ENCODE measurements around the gene CHKB. TPM values are rescaled to one million over a fixed set of nuclear protein-coding genes. Genes with fewer than 3 reads are reported as not detected.

The CHKB gene
- total RNA-seq, 4 donors from 2014 or later: 47.0 to 71.3 (median 66.4) TPM

DNA sequence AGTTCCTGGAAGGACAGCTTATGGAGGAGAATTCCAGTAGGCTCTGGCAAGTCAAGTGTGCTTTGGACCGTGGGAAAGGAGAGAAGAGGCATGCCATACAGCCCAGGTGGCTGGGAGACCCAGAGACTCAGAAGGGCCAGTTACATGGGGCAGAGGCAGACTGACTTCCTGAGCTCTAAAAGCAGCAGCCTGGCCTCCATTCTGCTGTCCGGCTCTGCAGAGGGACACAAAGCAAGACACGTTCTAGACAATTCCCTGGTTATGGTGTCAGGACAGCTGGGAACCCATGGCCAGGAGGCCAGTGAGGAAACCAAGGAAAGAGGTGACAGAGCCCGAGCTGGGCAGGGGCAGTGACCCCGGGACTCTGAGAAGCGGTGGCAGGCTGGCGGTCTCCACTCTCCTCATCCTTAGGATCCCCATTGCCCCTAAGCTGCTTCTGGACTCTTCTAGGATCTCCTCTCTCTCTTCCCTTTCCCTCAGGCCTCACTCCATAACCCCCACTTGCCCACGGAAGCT is 7.2 kb downstream of the CHKB start:
- no peak for DNase-seq (ENCODE audit: low spot score in 2 of 2)
- TF ChIP-seq, protein P1, sequence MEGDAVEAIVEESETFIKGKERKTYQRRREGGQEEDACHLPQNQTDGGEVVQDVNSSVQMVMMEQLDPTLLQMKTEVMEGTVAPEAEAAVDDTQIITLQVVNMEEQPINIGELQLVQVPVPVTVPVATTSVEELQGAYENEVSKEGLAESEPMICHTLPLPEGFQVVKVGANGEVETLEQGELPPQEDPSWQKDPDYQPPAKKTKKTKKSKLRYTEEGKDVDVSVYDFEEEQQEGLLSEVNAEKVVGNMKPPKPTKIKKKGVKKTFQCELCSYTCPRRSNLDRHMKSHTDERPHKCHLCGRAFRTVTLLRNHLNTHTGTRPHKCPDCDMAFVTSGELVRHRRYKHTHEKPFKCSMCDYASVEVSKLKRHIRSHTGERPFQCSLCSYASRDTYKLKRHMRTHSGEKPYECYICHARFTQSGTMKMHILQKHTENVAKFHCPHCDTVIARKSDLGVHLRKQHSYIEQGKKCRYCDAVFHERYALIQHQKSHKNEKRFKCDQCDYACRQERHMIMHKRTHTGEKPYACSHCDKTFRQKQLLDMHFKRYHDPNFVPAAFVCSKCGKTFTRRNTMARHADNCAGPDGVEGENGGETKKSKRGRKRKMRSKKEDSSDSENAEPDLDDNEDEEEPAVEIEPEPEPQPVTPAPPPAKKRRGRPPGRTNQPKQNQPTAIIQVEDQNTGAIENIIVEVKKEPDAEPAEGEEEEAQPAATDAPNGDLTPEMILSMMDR (IDR thresholded peaks at IDR 0.05): no peak
- no peak for TF ChIP-seq POLR2A (IDR thresholded peaks at IDR 0.05)
- WGBS, 2 donors: 87 to 90% methylated on average over 8 of the region's 8 CpGs
- intact Hi-C loops (cut with DNase I; ENCODE audit: low total_unique reads): no loop called here
- H3K4me3 ChIP-seq (ENCODE audit: low read depth, poor library complexity, severe bottlenecking): no peak overlapping the region

DNA sequence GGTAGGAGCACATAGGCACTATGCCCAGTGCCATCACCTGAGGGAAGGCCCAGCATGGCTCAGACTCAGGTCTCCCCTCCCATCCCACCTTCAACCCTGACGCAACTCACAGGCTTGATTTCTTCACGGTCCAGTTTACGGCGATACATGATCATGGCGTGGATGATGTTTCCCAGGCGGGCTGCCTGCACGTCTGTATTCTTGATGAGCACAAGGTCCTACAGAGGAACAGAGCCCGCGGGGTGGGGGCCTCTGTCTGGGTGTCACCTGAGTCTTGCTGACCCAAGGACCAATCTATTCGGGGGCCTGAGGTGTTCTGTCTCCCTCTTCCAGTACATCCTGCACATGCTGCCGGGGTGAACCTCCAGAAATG is 8.3 kb downstream of the CHKB start:
- WGBS, 2 donors: 92 to 97% methylated on average over 11 of the region's 11 CpGs
- H3K4me3 ChIP-seq (ENCODE audit: low read depth, poor library complexity, severe bottlenecking): no peak overlapping the region
- no peak for DNase-seq (ENCODE audit: low spot score in 2 of 2)
- intact Hi-C loops (cut with DNase I; ENCODE audit: low total_unique reads): no loop called here
- TF ChIP-seq, protein P1 (IDR thresholded peaks at IDR 0.05): no peak
- TF ChIP-seq POLR2A (IDR thresholded peaks at IDR 0.05): no peak

DNA sequence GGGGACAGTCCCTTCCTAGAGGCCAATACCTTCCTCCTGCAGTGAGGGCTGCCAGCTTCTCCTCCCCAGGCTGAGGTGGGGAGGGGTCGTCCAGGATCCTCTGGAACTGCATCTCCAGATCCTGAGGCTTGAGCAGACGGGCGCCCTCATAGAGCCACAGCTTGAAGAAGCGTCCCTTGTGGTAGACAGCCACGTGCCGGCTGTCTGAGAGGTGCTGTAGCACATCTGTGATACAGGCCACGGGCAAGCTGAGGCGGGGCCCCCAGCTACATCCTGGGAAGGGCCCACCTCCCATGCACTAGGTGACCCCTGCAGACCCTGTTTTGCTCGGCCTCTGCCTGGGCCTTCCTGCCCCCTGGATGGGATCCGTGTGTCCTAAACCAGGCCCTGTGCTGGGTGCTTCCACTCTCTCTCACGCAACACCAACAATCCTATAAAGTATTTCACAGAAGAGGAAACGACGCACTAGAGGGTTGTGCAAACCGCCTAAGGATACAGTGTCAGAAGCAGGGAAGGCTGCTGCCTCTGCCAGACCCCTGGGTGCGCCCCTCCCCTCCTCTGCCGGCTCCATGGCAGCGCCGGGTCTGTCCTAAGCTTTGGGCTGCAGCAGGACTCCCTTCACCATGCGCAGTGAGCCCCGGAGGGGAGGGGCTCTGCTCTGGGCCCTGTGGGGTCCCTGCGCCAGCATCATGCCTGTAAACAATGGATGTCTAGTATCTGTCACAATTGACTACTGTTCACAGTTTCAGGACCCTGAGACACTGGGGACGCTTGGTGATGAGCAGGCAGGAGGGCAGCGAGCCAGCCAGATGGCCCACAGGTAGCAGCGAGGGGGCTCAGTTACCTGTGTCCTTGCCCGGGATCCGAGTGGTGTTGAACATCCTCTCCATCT is 8.9 kb downstream of the CHKB start:
- 89 to 93% methylated on average over 25 to 26 of the region's 26 CpGs for WGBS, 2 donors
- intact Hi-C loops (cut with DNase I; ENCODE audit: low total_unique reads): no loop called here
- TF ChIP-seq POLR2A (IDR thresholded peaks at IDR 0.05): no peak
- TF ChIP-seq, protein P1 (IDR thresholded peaks at IDR 0.05): no peak
- no peak overlapping the region for H3K4me3 ChIP-seq (ENCODE audit: low read depth, poor library complexity, severe bottlenecking)
- no peak for DNase-seq (ENCODE audit: low spot score in 2 of 2)

DNA sequence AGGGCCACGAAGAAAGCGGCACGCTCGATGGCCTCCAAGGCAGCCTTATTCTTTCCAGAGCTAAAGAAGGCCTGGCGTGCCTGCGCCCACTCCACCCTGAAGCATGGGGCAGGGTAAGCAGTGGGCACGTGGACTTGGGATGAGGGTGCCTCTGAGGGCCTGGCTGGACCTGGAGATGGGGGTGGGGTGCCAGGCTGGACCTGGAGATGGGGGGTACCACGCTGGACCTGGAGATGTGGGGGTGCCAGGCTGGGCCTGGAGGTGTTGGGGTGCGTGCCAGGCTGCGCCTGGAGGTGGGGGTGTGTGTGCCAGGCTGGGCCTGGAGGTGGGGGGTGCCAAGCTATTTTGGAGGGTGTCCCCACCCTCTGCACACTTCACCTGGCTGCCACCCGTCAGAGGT is 9.7 kb downstream of the CHKB start:
- no peak for DNase-seq (ENCODE audit: low spot score in 2 of 2)
- H3K4me3 ChIP-seq (ENCODE audit: low read depth, poor library complexity, severe bottlenecking): no peak overlapping the region
- intact Hi-C loops (cut with DNase I; ENCODE audit: low total_unique reads): no loop called here
- WGBS, 2 donors: 91 to 96% methylated on average over 10 to 11 of the region's 11 CpGs
- TF ChIP-seq POLR2A (IDR thresholded peaks at IDR 0.05): no peak
- TF ChIP-seq, protein P1 (IDR thresholded peaks at IDR 0.05): no peak

DNA sequence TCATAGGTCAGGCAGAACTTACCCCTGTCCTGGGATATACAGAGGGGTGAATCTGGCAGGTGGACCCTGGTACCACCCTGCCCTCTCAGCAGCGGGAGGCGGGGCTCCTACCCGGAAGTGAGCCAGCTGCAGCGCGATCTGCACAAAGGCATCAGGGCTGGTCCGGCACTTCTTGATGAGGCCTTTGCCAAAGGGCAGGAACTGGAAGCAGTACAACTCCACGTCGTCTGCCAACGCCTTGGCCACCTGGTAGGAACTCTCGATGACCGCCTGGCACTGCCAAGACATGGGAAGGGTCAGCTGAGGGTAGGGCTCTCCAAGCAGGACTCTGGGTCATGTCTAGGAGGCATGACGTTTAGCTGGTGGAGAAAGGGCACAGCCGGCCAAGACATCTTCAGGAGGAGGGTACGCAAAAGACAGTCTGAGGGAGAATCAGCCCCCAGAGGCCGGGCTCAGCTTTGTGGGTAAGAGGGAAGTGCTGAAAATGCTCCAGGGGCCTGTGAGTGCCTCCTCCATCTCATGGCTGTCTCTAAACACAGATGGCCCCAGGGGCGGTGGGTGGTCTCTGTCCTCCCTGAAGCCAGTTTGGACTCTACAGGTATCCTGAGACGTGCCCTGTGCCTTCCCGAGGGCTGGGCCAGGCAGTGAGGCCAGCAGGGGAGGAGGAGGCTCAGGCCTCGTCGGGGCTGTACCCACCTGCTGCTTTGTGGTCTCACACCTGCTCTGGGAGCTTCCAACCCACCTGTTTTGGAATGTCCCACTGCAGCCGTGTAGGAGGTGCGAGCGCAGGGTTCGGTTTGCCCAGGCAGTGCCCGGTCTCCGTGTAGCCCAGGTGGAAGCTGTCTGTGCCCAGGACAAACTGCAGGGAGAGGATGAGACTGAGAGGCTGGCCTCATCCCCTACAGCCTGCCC is 11.1 kb downstream of the CHKB start:
- DNase-seq (ENCODE audit: low spot score in 2 of 2): no peak
- no peak overlapping the region for H3K4me3 ChIP-seq (ENCODE audit: low read depth, poor library complexity, severe bottlenecking)
- intact Hi-C loops (cut with DNase I; ENCODE audit: low total_unique reads): no loop called here
- TF ChIP-seq POLR2A (IDR thresholded peaks at IDR 0.05): no peak
- TF ChIP-seq, protein P1 (IDR thresholded peaks at IDR 0.05): no peak
- WGBS, 2 donors: 89 to 91% methylated on average over 25 to 26 of the region's 26 CpGs
